NAMALWA (cell line): Measurements from ENCODE around the gene CDH4.

Experiments
- DNase-seq: peaks from one replicate; pipeline ENCODE4 v3.0.0-alpha.2; 2015; ENCODE audit warnings: low spot score

Gene CDH4

DNA sequence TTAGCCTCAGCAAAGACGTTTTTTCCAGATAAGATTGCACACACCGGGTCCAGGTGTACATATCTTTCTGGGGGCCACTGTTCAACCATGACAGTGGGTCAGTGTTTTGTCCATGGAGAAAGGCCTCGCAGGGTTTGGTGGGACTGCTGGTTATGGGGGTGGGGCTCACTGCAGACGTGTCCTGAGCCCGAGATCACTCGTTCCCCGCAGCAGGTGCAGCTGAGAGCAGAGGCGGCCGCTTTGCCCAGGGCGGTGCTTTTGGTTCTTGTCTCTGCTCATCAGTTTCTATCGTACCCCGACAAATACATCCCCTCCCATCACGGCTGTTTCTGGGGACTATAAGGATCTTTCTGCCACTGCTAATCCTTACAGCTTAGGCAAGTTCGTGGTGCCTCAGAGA is 166.9 kb downstream of the CDH4 start:
- DNase-seq: no peak

DNA sequence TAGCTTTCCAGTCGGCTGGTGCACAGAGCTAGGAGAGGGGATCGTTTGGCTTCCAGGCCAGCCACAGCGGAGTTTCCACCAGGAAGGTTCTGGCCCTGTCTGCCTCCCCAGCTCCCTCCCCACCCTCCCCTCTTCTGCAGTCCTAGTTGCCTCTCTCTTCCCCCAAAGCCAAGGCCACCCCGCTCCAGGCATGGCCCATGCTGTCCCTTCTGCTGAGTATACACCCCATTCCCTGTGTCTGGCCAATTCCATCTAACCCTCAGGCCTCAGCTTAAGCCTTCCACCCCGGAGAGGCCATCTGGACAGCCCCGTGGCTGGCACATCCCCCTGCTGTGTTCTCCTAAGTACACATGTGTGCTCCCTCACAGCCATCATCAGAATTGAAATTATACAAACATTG is 167.4 kb downstream of the CDH4 start:
- no peak for DNase-seq

DNA sequence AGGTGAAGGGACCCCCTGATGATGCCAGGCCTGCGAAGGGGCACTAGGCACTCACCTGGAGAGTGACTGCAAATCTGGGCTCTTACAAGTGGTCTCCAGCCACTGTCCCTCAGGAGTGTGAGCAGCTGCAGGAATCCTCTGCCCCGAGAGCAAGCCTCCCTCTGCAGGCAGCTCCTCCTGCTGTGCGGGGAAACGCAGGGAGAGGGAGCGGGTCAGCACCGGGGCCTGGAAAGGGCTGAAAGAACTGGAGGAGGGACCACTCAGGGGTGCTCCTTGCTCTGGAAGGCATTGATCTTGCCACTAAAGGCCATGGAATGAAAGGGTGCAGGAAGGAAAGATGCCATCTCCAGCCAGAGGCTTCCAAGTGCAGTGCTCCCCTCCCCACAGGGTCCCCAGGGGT is 168.0 kb downstream of the CDH4 start:
- no peak for DNase-seq

DNA sequence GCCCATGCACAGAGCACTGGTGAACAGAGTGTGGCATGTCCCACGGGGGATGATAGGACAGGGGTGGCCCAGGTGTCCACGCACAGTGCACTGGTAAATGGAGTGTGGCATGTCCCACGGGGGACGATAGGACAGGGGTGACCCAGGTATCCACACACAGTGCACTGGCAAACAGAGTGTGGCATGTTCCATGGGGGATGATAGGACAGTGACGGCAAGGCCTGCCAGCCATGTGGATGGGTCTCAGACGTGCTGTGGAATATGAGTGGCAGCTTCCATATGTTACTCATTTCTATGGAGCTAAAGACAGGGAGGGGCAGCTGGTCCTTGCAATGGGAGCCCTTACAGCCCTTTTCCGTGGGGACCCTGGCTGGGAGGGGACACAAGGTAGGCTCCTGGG is 168.7 kb downstream of the CDH4 start:
- DNase-seq: no peak

DNA sequence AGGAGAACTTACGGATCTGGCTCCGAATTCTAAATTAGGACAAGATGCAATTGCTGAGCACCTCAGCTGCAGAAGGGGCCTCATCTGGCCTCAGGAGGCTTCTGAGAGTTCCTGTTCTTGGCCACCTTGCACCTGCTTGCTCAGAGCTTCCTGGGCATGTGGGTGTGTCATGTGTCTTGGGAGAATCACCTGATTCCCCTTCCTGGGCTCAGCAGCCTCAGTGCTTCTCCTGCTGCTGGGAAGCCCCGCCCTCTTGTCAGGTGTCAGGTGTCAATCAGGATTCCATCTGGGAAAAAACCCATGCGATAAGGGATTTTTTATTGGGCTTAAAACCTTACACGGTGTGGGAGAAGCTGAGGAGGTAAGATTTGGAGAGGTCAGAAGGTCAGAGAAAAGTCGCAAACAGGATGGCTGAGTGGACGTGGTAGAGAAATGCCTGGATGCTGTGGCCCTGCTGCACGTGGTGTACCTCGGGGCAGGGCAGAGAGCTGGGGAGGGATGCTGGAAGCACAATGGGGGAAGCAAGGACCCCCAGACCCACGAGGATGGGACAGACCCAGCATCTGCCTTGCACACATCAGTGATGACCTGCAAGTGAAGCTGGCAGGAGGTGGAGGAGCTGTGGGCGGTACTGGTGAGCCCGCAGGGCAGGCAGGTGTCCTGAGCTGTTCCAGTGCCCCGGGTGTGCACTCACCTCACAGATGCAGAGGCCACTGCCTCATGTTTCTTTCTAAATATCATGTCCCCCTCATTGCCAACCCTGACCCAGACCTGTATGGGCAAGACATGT is 170.8 kb downstream of the CDH4 start:
- DNase-seq: no peak

DNA sequence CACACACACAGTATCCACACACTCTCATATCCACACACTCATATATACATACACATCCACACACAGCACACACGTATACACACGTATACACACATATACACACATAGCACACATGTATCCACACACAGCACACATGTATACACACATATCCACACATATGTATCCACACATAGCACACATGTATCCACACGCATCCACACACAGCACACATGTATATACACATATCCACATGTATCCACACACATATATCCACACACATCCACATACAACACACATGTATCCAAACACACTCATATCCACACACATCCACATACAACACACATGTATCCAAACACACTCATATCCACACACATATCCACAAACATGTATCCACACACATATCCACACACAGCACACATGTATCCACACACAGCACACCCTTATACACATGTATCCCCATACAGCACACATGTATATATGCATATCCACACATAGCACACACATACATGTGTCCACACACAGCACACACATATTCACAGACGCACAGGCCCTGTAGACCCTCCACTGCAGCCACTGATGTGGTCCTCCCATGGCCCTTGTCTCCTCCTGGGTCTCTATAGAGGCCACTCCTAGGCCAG is 172.1 kb downstream of the CDH4 start:
- no peak for DNase-seq

DNA sequence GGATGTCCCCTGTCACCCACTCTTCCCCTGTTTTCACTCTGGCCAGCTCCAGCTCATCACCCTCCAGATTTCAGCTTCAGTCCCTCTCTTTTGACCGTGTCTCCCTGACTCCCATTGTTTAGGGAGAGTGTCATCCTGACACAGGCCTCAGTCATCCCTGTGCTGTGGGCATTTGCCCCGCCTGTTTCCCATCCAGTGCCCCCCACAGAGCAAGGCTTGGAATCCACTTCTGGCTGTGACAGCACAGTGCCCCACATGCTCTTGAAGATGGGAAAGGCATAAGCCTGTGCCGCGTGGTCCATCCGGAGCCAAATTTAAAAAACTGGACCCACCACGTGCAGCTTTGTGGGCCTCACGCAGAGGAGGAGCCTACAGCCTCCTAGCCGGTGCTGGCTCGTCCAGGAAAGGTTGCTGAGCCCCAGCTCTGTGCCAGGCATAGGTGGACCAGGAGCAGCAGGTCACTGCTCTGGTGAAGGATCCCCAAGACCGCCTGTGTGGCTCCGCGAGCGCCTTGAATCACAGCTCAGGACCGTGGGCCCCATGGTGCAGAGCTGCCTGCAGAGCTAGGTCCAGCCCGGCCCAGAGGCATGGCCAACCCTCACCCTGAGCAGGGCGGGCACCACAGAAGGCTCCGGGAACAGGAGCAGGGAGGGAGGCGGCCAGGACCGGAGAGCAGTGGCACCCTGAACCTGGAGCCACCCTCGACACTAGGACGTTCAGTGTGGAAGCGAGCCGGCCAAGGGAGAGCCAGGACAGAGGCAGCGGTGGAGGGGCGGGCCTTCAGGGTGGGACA is 172.8 kb downstream of the CDH4 start:
- DNase-seq: no peak

DNA sequence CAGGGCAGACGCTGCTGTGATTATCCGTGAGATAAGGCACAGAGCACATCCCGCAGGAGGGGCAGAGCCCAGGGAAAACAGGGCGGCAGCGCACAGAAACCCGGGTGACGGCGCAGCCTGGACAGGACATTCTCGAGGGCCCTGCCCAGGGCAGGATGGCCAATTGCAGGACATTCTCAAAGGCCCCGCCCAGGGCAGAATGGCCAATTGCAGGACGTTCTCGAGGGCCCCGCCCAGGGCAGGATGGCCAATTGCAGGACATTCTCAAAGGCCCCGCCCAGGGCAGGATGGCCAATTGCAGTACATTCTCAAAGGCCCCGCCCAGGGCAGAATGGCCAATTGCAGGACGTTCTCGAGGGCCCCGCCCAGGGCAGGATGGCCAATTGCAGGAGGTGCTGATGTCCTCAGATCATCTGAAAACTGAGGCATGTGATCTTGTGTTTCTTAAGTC is 173.5 kb downstream of the CDH4 start:
- DNase-seq: peak; percentile 54

DNA sequence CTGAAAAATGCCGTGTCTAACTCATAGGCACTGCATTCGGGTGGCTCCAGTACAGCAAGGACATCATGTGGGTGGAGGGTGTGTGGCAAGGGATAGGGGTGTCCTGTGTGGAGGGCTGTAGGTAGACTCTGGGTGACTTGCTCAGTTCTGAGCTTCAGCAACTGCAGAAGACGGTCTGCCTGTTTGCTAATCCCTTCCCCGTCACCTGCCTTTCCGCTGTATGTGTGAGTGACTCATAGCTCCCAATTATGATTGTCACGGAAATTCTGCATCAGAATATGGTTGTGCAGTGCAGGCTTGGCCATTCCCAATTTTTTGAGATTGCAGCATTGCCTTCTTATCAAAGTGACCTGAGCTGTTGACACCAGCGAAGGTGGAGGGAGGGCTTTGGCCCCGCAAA is 174.3 kb downstream of the CDH4 start:
- DNase-seq: no peak

DNA sequence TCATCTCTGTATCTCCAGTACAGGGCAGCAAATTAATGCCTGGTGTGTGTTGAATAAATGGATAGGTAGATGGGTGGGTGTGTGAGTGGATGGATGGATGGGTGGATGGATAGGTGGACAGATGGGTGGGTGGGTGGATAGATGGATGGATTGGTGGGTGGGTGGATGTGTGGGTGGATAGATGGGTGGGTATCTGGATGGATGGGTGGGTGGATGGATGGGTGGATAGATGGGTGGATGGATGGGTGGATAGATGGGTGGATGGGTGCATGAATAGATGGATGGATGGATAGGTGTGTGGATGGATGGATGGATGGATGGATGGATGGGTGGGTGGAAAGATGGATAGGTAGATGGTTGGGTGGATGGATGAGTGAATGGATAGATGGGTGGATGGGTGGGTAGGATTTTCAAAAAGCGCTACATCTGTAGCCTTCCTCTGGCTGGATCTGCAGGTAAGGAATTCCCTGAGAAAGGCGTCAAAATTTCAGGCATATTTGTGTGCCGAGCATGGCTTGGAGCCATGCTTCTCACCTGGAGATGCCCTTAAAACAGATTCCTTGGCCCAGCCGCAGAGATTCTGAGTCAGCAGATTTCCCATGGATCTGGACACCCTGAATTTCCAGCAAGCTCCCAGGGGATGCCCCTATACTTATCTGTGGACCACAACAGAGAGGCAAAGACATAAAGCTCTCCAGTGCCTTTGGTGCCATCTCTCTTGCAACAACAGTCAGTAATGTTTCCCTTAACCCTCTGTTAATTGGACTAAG is 177.6 kb downstream of the CDH4 start:
- no peak for DNase-seq

DNA sequence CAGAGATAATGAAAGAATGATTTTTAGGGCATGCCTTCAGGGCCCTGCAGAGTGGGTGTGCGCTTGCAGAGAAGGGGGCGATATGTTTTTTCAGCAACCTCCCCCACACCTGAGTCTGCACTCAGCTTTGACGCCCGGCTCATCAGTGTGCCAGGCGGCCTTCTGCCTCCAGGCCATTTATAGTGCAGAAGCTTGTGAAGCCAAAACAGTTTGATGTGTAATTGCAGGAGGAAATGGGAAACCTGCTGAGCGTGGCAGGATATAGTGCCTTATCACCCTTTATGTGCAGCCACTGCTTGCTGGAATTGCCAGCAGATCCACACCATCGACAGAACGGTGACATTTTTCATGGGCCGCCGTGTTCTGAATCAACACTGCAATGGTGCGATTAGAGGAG is 178.2 kb downstream of the CDH4 start:
- no peak for DNase-seq

DNA sequence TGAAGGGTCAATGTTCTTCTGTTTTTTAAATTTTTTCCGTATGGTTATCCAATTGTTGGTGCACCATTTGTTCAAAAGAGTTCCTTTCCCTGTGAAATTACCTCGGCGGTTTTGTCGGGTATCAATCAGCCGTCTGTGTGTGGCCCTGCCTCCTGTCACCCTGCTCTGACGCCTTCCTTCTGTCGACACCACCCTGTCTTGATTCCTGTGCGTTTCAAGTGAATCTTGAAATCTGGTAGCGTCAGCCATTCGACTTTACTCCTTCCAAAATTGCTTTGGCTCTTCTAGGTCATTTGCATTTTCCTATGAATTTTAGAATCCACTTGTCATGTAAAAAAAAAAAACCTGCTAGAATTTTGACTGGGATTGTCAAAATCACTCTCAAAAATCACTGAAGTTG is 181.1 kb downstream of the CDH4 start:
- DNase-seq: no peak

DNA sequence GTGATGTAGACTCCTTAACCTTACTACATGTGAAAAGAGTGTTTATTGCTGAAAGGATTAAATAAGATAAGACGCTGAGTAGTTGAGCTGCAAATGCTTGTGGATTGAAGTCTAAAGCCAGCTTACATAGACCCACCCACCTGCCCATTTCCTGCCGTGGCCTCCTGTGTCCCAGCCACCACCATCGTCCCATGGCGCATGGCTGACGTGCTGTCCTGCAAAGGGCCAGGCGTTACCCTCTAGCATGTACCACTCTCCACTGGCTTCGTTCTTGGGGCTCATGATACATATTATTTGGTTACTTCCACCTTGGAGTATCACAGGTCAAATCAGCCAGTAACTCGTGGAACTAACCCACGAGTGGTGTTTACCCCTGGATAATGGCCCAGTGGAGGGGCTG is 181.8 kb downstream of the CDH4 start:
- no peak for DNase-seq

DNA sequence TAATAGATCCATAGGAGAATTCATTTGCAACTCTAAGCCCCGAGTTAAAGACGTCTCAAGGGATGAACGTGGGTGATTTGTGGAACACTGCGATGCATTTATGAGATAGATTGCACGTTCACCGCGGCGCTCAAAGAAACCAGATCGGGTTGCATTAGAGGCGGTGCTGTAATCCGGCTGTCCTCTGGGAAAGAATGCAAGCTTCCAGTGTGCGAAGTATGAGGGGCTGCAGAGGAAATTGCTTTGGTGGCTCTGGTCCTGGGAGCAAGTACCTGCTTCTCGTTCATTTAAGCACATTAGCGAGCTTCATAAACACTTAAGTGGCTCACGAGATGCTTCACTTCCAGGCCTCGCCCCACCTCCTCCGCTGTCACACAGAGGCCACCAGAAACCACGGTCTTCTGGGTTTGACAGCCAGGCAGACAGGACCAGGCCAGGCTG is 182.3 kb downstream of the CDH4 start:
- no peak for DNase-seq

DNA sequence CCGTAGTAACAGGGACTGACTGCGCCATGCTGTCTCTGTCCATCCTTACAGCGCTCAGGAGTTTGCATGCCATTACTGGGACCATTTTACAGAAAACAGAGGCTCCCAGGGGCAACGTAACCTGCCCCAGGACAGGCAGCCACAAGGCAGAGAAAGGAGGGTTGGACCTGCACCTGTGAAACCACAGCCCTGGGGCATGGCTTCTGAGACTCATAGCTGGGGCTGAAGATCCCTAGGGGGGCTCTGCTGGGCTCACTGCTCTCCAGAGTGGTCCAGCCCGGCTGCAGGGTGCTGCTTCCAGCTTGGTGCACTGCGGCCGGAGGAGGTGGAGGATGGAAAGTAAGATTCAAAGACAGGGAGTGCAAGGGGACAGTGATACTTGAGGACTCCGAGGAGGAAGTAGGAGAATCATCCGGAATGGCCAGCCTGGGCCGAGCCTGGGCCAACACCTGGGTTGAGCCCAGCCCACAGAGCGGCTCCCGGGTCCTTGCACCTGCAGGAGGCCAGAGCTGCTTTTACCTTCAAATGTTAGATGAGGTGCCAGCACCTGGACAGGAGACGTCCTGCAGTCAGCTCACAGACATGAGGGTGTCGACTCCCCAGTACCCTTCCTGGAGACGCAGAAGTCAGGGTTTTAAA is 183.2 kb downstream of the CDH4 start:
- no peak for DNase-seq

DNA sequence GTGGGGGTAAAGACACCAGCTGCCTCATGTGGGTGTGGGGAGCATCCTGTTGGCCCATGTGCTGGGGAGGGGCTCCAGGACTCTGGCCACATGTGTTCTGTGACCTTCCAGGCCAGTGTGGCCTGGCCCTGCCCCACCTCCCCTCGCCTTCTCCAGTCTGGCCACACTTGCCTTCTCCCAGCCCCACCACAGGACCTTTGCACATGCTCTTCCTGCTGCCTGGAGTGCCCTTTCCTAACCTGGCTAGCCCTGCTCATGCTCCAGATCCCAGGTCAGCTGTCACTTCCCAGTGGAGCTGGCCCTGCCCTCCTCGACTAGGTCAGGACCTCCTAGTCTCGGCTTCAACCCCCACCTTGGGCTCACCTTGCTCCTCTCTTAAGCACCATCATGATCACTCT is 183.8 kb downstream of the CDH4 start:
- no peak for DNase-seq

DNA sequence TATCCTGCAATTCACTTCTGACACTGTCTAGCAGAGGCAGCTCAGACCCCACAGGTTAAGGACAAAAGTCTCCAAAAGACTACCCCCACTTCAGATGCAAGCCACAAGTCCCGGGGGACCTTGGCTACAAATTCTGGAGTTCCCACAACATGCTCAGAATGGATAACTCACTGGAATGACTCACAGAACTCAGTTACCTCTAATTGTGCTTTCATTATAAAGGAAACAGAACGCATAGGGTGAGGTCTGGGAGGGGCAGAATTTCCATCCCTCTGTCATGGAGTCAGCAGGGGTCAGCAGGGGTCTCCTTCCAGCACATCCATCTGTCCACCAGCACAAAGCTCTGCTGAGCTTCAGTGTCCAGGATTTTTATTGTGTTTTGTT is 184.2 kb downstream of the CDH4 start:
- no peak for DNase-seq

DNA sequence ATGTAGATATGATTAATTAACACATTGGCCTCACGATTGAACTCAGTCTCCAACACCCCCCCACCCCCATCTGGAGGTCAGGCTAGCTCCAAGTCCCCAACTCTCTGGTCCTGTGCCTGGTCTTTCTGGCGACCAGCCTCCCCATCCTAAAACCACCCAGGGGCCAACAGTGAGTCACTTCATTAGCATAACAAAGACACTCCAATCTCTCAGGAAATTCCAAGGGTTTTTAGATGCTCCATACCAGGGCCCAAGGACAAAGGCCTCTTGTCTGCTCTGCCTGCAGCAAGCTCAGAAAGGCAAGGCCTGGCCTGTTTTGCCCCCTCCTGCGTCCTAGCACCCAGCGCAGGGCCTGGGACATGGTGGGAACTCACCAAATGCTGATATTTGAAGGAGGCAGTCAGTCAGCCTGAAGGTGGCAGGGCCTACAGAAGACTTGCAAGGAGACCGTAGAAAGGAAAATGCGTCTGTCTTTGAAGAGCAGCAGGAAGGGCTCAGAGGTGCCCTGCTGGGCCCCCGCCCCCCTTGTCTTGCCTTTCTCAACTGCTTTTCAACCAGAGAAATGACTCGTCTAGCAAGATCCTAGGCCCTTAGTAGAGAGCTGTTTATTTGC is 184.7 kb downstream of the CDH4 start:
- DNase-seq: no peak

DNA sequence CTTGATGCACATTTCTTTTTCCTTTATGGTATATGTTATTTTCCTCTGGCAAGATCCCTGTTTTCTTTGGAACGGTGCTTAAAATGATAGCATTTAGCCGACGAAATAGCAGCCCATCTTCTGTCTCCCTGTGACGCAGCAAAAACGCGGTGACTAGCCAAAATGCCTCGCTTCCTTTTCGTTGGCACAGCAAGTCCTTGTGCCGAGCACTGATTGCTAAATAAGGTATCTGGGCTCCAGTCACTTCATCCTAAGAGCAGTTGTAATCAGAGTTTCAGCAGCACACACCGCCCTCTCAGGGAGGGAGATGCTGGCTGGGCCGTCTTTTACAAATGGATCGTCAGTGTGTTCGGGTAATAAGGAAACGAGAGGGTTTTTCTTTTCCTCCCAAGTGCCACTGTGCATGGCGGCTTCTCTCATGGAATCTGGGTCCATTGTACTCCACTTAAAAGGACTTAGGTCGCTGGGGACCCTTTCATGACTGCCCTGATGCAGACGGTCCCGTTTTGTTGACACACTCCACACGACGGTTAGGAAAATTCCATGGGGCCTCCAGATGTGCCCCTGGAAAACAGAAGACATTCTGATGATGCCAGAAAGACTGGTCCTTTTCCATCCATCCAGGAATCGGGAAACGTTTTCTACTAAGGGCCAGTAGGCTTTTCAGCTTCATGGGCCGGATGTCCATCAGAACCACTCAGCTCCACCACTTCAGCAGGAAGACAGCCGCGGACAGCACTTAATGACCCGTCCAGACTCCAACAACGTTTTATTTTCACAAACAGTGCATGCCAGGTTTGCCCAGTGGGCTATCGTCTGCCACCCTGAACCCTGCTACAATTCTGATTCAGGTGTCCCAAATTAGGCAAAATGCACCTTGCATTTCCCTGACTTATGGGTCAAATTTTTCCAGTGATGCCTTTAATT is 185.5 kb downstream of the CDH4 start:
- DNase-seq: no peak

DNA sequence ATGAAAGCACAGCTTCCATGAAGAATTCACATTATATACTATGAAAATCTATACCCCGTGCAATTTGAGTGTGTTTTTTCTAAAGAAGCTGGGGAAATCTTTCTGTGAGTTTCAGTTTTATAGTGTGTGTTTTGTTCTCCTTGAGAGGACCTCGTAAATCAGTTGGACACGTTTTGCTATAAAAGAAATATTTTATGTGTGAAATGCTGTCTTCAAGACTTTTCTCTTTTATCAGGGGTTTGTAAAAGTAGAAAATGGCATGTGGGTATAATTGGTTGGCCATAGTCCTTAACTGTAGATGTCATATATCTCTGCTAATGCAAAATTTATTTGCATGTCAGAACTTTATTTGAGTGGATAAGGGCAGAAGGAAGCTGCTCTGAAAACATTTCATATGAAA is 186.2 kb downstream of the CDH4 start:
- no peak for DNase-seq
